CD4-positive, alpha-beta T cell (primary cell): ENCODE data around the gene CDC16. TPM values are rescaled to one million over a fixed set of nuclear protein-coding genes. Genes with fewer than 3 reads are reported as not detected.

Experiments used
- ATAC-seq: fragments of 200-7000 bp; cut with Tn5 transposase; one replicate; pipeline ENCODE4 v1.10.0; 2022; ENCODE audit warnings: mild to moderate bottlenecking; ENCODE audit not compliant: poor library complexity
- CTCF ChIA-PET: fragments of 350-600 bp; sonication (Branson Sonifier 250); formaldehyde crosslinking; loops from one replicate; lab custom pipeline; 2021; ENCODE audit warnings: antibody characterized with exemption, inconsistent platforms; lab: Charles Lee
- POLR2A ChIA-PET: fragments of 350-600 bp; sonication (Branson Sonifier 250); formaldehyde crosslinking; loops from one replicate; lab custom pipeline; 2021; ENCODE audit warnings: antibody characterized with exemption, inconsistent platforms; lab: Charles Lee
- DNase-seq, 14 experiments: peaks; one replicate each; pipeline ENCODE4 v3.0.0-alpha.2; 2013 to 2020; ENCODE audit warnings: mixed read lengths in 2 of 14
- H3K27ac ChIP-seq, 2 donors: one replicate each; pipeline versions ENCODE4 v1.5.1 to v1.7.0; 2013; ENCODE audit warnings: low read length in 2 of 2, low read depth in 1 of 2, mild to moderate bottlenecking in 1 of 2
- H3K27me3 ChIP-seq, 2 experiments: 1 replicate in 1 of 2; 2 replicates in 1 of 2; pipeline versions ENCODE4 v1.6.1 to v1.7.0; 2013; ENCODE audit warnings: low read length in 2 of 2, control low read depth in 1 of 2, mild to moderate bottlenecking in 1 of 2, moderate library complexity in 1 of 2; ENCODE audit not compliant: insufficient read depth in 2 of 2, control insufficient read depth in 1 of 2
- H3K36me3 ChIP-seq: one replicate; pipeline ENCODE4 v1.6.1; 2013; ENCODE audit warnings: low read length, control low read depth; ENCODE audit not compliant: insufficient read depth
- H3K4me1 ChIP-seq: one replicate; pipeline ENCODE4 v1.6.1; 2013; ENCODE audit warnings: low read length, control low read depth; ENCODE audit not compliant: insufficient read depth
- H3K4me3 ChIP-seq: one replicate; pipeline ENCODE4 v1.5.1; 2013; ENCODE audit warnings: mild to moderate bottlenecking, low read length, moderate library complexity
- H3K9me3 ChIP-seq, 2 experiments: 1 replicate in 1 of 2; 2 replicates in 1 of 2; pipeline versions ENCODE4 v1.6.1 to v1.7.0; 2013; ENCODE audit warnings: low read length in 2 of 2, mild to moderate bottlenecking in 2 of 2, control low read depth in 1 of 2, moderate library complexity in 1 of 2; ENCODE audit not compliant: control insufficient read depth in 1 of 2, insufficient read depth in 1 of 2
- H3K27ac Mint-ChIP-seq: one replicate; pipeline ENCODE4 v1.8.0; 2020; ENCODE audit warnings: mixed read lengths
- H3K27me3 Mint-ChIP-seq: one replicate; pipeline ENCODE4 v1.8.0; 2021; ENCODE audit warnings: mixed read lengths
- H3K36me3 Mint-ChIP-seq: one replicate; pipeline ENCODE4 v1.8.0; 2021; ENCODE audit warnings: low read depth, mixed read lengths
- H3K4me1 Mint-ChIP-seq: one replicate; pipeline ENCODE4 v1.8.0; 2021; ENCODE audit warnings: low read depth, mixed read lengths
- H3K4me3 Mint-ChIP-seq: one replicate; pipeline ENCODE4 v1.8.0; 2020; ENCODE audit warnings: mild to moderate bottlenecking, mixed read lengths
- H3K9me3 Mint-ChIP-seq: one replicate; pipeline ENCODE4 v1.8.0; 2020; ENCODE audit warnings: mixed read lengths
- CTCF ChIP-seq: fragments of 200-600 bp; IDR thresholded peaks from one replicate; pipeline ENCODE4 v1.8.0; 2022; ENCODE audit warnings: antibody characterized with exemption, mild to moderate bottlenecking
- intact Hi-C, 2 experiments: fragments of 100-400 bp; cut with DNase I in 1 of 2; cut with micrococcal nuclease in 1 of 2; formaldehyde crosslinking; loops; one replicate each; pipeline versions ENCODE4 v1.15.1 to v1.9.0; 2023 to 2025; cut with DNase I, micrococcal nuclease
- total RNA-seq, 174 experiments: library from RNA in 2 of 174; stranded (reverse) in 2 of 174; gene quantifications; one replicate each; pipeline ENCODE4 v1.2.3 and lab custom pipeline; 2021 to 2026

Gene CDC16
- total RNA-seq, 2 experiments from 2014 or later = 68.4 to 69.4 TPM

- no peak overlapping the region for H3K4me3 ChIP-seq
- H3K4me1 ChIP-seq = no peaks in the 10 kb centered on the region
- ChIA-PET CTCF (no interaction called here), POLR2A (no interaction called here)
- intact Hi-C loops = no loop called here
- no peak overlapping the region for H3K4me3 Mint-ChIP-seq
- no peak overlapping the region for H3K27ac Mint-ChIP-seq
- TF ChIP-seq CTCF = no peak
- peaks cover 65% of the 10 kb centered on the region for H3K36me3 Mint-ChIP-seq
- no peaks in the 10 kb centered on the region for H3K27me3 Mint-ChIP-seq
- peaks cover 58% of the 10 kb centered on the region for H3K36me3 ChIP-seq
- H3K4me1 Mint-ChIP-seq = no peaks in the 10 kb centered on the region
- no peaks in the 10 kb centered on the region for H3K9me3 ChIP-seq
- H3K27me3 ChIP-seq = no peaks in the 10 kb centered on the region
- DNase-seq = no peak
- no peak overlapping the region for H3K27ac ChIP-seq
- H3K9me3 Mint-ChIP-seq = no peaks in the 10 kb centered on the region
- ATAC-seq = no peak
These were observed 65.1 kb downstream of the CDC16 start for GRCh38 chr13:114299604-114300305.

- DNase-seq = no peak
- no peak overlapping the region for H3K27ac ChIP-seq
- intact Hi-C loops = no loop called here
- POLR2A ChIA-PET = no interaction called here
- no peaks in the 10 kb centered on the region for H3K9me3 Mint-ChIP-seq
- CTCF ChIA-PET = no interaction called here
- no peaks in the 10 kb centered on the region for H3K27me3 ChIP-seq
- no peak for ATAC-seq
- H3K4me3 Mint-ChIP-seq = no peak overlapping the region
- no peaks in the 10 kb centered on the region for H3K9me3 ChIP-seq
- no peaks in the 10 kb centered on the region for H3K4me1 Mint-ChIP-seq
- no peak overlapping the region for H3K4me3 ChIP-seq
- peaks cover 58% of the 10 kb centered on the region for H3K36me3 Mint-ChIP-seq
- no peak for TF ChIP-seq CTCF
- no peak overlapping the region for H3K27ac Mint-ChIP-seq
- no peaks in the 10 kb centered on the region for H3K4me1 ChIP-seq
- H3K36me3 ChIP-seq = peaks cover 53% of the 10 kb centered on the region
- H3K27me3 Mint-ChIP-seq = no peaks in the 10 kb centered on the region
These were observed 69.1 kb downstream of the CDC16 start for GRCh38 chr13:114303700-114304327.

- DNase-seq (no peak), ATAC-seq (no peak)
- intact Hi-C loops = no loop called here
- Mint-ChIP-seq H3K36me3 (peaks cover 51% of the 10 kb centered on the region), H3K27ac (no peak overlapping the region), H3K4me3 (no peak overlapping the region), H3K27me3 (no peaks in the 10 kb centered on the region), H3K4me1 (no peaks in the 10 kb centered on the region), H3K9me3 (no peaks in the 10 kb centered on the region)
- Histone ChIP-seq H3K4me1 (no peaks in the 10 kb centered on the region), H3K27ac (no peak overlapping the region), H3K36me3 (peaks cover 46% of the 10 kb centered on the region), H3K27me3 (no peaks in the 10 kb centered on the region), H3K4me3 (no peak overlapping the region), H3K9me3 (no peaks in the 10 kb centered on the region)
- ChIA-PET POLR2A (no interaction called here), CTCF (no interaction called here)
- TF ChIP-seq CTCF = no peak
These were observed 69.8 kb downstream of the CDC16 start for GRCh38 chr13:114304346-114305034.
